HG02759 (cell line): ENCODE results near the gene XPO6.

Experiments used
- ATAC-seq: cut with Tn5 transposase; IDR thresholded peaks from one replicate; pipeline ENCODE4 v1.9.1; 2021; ENCODE audit warnings: mild to moderate bottlenecking, moderate library complexity; ENCODE audit not compliant: unreplicated experiment

Gene XPO6

DNA sequence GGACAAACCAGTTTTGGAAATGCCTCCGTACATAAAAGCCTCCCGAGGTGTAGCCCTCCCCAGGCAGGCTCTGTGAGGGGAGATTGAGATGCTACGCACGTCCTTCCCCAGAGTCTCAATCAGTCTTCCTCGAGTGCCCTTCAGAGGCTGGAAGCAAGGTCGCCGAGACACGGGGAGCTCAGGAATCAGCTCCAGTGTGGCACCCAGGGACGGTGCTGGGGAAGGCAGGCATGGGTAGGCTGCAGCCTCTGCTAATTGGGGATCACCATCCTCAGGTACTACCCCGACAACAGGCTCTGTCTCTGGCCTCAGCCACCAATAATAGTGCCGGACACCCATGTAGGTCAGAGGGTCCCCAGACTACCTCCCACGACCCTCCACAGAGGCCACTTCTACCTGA, 120.1 kb downstream of the XPO6 start:
- no peak for ATAC-seq

GRCh38 chr16:28090646-28091377, 121.0 kb downstream of the XPO6 start:
- ATAC-seq = no peak

GRCh38 chr16:28089992-28090365, 121.8 kb downstream of the XPO6 start:
- ATAC-seq = no peak

DNA sequence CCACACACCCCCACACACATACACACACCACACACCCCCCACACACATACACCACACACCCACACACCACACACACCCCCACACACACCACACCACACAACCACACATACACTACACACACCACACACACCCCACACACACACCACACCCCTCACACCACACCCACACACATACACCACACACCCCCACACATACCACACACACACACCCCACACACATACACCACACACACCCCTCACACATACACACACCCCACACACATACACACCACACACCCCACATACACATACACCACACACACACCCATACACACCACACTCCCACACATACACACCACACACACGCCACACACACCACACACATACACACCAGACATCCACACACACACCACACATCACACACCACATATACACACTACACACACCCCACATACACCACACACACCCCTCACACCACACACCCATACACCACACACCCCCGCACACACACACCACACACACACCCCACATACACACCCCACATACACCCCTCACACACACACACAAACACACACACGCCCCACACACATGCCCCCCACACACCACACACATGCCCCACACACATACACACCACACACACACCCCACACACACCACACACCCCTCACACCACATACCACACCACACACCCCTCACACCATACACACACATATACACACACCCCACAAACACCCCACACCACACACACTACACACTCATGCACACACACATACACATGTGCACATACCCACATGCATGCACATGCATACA, 122.4 kb downstream of the XPO6 start:
- no peak for ATAC-seq

DNA sequence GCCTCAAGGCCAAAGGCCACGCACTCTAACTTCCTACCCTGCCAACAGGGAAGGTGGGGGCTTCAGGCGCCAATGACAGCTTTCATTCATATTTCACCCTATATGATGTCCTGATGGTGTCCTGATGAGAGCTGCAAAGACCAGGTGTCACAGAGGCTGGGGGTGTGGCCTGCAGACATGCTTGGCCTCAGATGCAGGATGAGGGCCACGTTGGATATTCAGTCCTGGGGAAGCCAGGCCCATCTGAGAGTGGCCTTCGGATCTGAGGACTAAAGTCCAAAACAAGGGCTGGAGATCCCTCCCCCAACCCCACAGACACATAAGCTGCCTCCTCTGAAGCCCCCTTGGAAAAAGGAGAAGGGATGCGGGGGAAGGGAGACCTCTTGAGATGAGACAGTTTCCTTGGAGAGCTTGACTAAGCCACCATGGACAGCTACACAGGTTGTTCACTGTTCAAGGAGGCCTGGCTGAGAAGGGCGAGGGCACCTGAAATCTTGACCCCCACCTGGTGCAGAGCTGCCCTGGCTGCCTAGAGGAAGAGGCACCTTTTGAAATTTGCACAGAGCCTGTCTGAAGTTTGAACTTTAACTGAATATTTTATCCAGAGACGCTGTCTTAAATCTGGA, 124.0 kb downstream of the XPO6 start:
- no peak for ATAC-seq

DNA sequence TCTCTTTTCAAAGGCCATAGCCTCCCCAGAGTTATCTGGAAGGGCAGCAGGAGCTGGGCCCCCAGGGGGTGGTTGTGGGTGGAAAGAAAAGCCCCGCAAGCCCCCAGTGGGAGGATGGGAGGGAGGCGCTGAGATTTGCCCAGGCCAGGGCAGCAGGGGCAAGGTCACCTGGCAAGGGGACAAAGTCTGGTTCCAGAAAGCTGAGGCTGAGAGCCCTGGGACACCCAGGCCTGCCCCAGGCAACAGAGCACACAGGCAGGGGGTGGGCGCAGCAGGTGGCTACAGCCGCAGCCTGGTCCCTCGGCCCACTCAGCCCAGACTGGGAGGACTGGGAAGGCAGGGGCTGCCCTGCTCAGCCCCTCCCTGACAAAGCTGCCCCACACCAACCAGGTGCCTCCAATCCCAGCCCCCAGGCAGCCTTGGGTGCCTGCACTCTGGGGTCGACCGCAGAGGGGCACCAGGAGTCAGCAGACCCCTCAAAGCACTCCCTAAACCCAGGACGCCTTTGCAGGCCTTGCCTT, 124.6 kb downstream of the XPO6 start:
- no peak for ATAC-seq

DNA sequence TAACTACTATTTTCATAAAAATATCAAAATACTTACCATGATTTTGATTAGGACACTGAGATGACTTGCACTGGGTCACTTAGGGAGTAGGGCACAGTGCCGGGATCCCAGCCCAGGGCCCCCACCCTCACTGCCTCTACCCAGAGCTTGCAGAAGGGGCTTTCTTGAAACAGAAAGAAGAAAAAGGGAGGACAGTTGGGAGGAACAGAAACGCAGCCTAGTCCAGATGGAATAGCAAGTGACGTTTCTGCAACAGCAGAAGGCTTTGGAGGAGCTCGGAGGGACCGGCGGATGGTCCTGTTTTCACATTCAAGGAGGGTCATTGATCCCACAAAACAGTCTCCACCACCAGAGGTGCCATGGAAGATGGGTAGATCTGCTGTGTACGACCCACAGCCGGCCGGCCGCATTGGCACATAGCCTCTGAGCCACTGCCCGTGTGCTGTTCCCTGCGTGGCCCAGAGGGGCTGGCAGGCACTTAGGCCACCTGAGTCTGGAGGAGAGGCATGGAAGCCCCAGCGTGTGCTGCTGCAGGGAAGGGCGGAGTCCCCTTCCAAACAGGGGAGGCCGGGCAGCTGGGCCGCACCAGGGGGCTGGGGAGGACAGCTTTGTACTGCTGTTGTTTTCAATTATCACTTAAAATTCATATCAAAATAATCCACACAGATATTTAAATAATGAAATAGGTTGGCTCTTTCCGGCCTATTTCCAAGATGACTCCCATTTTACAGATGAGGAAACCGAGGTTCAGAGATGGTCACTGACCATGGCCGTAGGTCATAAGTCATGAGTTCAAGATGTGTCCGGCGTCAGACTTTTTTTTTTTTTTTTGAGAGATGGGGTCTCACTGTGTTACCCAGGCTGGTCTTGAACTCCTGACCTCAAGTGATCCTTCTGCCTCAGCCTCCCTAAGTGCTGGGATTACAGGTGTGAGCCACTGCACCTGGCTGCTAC, 125.3 kb downstream of the XPO6 start:
- no peak for ATAC-seq

- no peak for ATAC-seq
These were observed 126.2 kb downstream of the XPO6 start for GRCh38 chr16:28085389-28086171.

- no peak for ATAC-seq
These were observed 127.6 kb downstream of the XPO6 start for GRCh38 chr16:28084209-28084608.

GRCh38 chr16:28082624-28083023, 129.1 kb downstream of the XPO6 start:
- no peak for ATAC-seq

DNA sequence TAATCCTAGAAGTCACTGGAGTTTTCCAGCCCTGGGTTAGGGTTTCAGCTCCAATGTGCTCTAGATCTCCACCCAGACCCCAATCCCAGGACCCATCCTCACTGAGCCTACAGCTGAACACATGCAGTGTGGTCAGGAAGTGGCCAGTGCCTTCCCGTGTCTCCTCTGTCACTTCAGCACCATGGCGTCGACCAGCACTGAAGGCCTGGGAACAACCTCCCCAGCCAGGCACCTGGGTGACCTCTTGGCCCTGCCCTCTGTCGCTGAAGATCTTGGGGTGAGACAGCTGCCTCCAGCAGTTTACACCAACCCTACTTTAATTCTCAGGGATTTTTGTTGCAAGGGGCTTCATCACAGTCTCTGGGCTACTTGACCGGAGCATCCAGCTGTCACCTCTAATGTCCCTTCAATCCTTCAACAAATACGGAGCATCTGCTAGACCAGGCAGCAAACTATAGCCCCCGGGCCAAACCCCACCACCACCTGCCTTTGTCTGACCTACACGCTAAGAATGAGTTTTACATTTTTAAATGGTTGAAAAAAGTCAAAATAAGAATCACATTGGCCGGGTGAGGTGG, 130.3 kb downstream of the XPO6 start:
- ATAC-seq = no peak

- no peak for ATAC-seq
These were observed 133.5 kb downstream of the XPO6 start for GRCh38 chr16:28078261-28078660.

DNA sequence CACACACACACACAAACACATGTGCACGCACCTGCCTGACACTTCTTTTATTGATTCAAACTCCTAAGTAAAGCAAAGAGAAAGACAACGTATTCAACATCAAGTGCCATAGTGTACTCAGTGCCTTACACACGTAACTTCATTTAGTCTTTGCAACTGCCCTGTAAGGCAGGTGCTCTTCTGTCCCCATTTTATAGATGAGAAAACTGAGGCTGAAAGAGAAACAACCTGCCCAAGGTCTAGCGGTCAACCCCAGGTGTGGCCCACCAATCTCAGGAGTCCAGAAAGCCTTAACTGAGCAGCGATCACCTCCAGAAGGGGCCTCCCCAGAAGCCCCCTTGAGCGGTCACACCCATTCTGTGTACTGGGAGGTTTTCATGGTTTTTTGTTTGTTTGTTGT, 137.9 kb downstream of the XPO6 start:
- ATAC-seq = no peak

GRCh38 chr16:28072087-28072486, 139.7 kb downstream of the XPO6 start:
- ATAC-seq = no peak

- ATAC-seq = no peak
These were observed 141.6 kb downstream of the XPO6 start for GRCh38 chr16:28069971-28070794.

DNA sequence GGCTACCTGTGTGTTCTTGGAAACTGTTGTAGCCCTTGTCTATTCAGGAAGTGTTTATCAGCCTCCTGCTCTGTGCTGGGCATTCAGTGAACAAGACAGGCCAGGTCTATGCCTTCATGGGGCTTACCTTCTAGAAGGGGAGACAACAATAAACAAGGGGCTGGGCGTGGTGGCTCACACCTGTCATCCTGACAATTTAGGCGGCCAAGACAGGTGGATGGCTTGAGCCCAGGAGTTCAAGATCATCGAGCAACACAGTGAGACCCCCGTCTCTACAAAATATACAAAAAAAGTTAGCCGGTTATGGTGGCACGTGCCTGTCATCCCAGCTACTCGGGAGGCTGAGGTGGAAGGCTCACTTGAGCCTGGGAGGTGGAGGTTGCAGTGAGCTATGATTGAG, 142.8 kb downstream of the XPO6 start:
- no peak for ATAC-seq

- no peak for ATAC-seq
These were observed 144.0 kb downstream of the XPO6 start for GRCh38 chr16:28067604-28068379.

DNA sequence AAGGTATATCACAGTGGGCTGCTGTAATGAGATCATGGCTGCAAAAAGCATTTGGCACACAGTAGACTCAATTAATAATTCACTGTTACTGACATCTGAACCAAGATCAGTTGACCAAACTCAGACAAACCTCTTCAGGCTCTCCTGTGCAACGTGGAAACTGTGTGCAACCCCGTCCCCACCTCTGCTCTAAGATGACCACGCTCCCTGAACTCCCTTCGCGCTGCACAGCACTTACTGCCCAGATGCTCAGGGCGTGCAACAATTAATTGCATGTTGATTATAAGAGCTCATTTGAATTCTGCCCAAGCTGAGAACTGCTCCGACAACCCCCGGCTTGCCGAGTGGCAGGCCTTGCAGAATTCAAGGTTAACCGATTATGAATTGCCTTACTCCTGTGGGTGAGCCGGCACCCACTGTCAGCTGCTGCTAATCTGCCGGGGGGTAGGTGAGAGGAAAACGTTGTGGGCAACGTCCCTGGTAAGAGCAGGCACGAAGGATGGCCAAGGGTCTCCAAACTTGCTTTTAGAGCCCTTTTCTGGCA, 147.0 kb downstream of the XPO6 start:
- ATAC-seq = no peak
